ENCODE data around the gene ZNF121. TPM values are rescaled to one million over a fixed set of nuclear protein-coding genes. Genes with fewer than 3 reads are reported as not detected.

ZNF121 gene
- total RNA-seq, 1 experiment from 2014 or later, result 63.9 TPM

DNA sequence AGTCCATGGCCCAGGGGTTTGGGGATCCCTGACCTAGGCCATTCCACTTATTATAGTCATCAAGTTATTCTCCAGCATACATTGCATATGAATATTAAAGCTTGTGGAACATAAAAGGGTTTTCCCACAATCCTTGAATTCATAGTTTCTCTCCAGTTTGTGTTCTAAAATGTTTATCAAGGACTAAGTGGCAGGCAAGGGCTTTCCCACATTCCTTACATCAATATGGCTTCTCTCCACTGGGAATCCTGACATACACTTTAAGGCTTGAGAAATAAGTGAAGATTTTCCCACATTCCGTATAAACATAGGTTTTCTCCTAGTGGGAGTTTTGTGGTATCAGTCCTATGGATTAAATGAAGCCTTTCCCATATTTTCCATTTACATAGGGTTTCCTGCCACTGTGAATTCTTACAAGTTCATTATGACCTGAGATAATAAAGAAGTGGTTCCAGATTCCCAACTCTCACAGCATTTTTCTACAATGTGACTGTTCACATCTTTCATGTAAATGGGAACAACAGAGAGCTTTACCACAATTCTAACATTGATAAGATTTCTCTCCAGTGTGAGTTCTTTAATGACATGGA lies 60.3 kb downstream of the ZNF121 start:
- ChIA-PET POLR2A (no interaction called here), CTCF (no interaction called here)
- Mint-ChIP-seq H3K9me3 (ENCODE audit: unreplicated experiment) (peaks cover 33% of the 10 kb centered on the region), H3K36me3 (ENCODE audit: insufficient read depth, unreplicated experiment) (peaks cover 29% of the 10 kb centered on the region), H3K4me1 (ENCODE audit: insufficient read depth, unreplicated experiment) (no peaks in the 10 kb centered on the region), H3K27ac (ENCODE audit: low read depth, unreplicated experiment) (no peak overlapping the region), H3K4me3 (ENCODE audit: unreplicated experiment) (no peak overlapping the region), H3K27me3 (ENCODE audit: insufficient read depth, unreplicated experiment) (no peaks in the 10 kb centered on the region)
- no peak for DNase-seq (ENCODE audit: unreplicated experiment)
- no peak for TF ChIP-seq CTCF (IDR thresholded peaks at IDR 0.05; ENCODE audit: unreplicated experiment)
- no TSS peak for BruUV-seq (replicated peaks)
- intact Hi-C loops (cut with micrococcal nuclease), result no loop called here

Other genes with a start within 250 kb of the ZNF121 start
- gene ZNF177, start 221.5 kb downstream of the ZNF121 start, total RNA-seq (2022), result 0.79 and 3.0 TPM in 2 replicates
- 17.0 and 23.7 TPM in 2 replicates for gene ZNF266, start 148.9 kb downstream of the ZNF121 start, total RNA-seq (2022)
- gene ZNF560, start 85.9 kb downstream of the ZNF121 start, total RNA-seq (2022), result not detected in 2 replicates
- gene ZNF426, start 45.9 kb downstream of the ZNF121 start, total RNA-seq (2022), result 8.1 and 13.2 TPM in 2 replicates
- gene ZNF561, start 36.7 kb upstream of the ZNF121 start, total RNA-seq (2022), result 37.0 and 37.7 TPM in 2 replicates
- 56.4 and 56.5 TPM in 2 replicates for gene ZNF562, start 90.6 kb upstream of the ZNF121 start, total RNA-seq (2022)
- 3.2 and 3.3 TPM in 2 replicates for gene ZNF846, start 184.2 kb upstream of the ZNF121 start, total RNA-seq (2022)
- gene FBXL12, start 234.6 kb upstream of the ZNF121 start, total RNA-seq (2022), result 27.4 and 30.8 TPM in 2 replicates
- gene UBL5, start 243.4 kb upstream of the ZNF121 start, total RNA-seq (2022), result 302 and 374 TPM in 2 replicates